AG09309 (cell line): ENCODE data around the gene ATRNL1.

Experiments
- DNase-seq: peaks from one replicate; pipeline ENCODE4 v3.0.0-alpha.2; 2010; ENCODE audit warnings: low read depth
- H3K4me3 ChIP-seq: 2 replicates; pipeline ENCODE4 v1.5.1; 2011; ENCODE audit warnings: mild to moderate bottlenecking, low read depth, low read length, moderate library complexity; ENCODE audit not compliant: control insufficient read depth
- TF ChIP-seq, protein P1 (sequence below): IDR thresholded peaks from 2 replicates; pipeline ENCODE4 v1.5.1; 2011; ENCODE audit warnings: mild to moderate bottlenecking, low read depth, low read length, inconsistent platforms; ENCODE audit not compliant: insufficient read depth, control insufficient read depth; ENCODE audit errors: missing control alignments

ATRNL1 gene

DNA sequence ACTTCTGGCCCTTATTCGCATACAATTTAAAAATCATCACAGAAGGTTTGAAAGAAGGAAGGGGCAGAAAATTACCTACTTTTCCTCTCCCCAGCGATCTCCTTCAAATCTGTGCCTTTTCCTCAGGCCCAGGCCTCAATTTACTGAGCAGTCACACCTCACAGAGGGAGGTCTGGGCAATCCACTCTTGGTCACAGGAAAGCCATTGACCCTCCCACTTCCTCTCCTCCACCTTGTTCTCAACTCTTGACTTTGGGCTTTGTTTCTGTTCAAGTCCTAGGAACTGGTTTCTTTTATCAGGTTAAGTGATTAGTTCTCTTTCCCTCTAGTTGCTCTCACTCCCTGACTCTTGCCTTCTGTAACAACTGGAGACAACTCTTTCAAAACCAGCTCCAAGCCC lies 37.0 kb upstream of the ATRNL1 start:
- TF ChIP-seq, protein P1, sequence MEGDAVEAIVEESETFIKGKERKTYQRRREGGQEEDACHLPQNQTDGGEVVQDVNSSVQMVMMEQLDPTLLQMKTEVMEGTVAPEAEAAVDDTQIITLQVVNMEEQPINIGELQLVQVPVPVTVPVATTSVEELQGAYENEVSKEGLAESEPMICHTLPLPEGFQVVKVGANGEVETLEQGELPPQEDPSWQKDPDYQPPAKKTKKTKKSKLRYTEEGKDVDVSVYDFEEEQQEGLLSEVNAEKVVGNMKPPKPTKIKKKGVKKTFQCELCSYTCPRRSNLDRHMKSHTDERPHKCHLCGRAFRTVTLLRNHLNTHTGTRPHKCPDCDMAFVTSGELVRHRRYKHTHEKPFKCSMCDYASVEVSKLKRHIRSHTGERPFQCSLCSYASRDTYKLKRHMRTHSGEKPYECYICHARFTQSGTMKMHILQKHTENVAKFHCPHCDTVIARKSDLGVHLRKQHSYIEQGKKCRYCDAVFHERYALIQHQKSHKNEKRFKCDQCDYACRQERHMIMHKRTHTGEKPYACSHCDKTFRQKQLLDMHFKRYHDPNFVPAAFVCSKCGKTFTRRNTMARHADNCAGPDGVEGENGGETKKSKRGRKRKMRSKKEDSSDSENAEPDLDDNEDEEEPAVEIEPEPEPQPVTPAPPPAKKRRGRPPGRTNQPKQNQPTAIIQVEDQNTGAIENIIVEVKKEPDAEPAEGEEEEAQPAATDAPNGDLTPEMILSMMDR = no peak
- no peak for DNase-seq

DNA sequence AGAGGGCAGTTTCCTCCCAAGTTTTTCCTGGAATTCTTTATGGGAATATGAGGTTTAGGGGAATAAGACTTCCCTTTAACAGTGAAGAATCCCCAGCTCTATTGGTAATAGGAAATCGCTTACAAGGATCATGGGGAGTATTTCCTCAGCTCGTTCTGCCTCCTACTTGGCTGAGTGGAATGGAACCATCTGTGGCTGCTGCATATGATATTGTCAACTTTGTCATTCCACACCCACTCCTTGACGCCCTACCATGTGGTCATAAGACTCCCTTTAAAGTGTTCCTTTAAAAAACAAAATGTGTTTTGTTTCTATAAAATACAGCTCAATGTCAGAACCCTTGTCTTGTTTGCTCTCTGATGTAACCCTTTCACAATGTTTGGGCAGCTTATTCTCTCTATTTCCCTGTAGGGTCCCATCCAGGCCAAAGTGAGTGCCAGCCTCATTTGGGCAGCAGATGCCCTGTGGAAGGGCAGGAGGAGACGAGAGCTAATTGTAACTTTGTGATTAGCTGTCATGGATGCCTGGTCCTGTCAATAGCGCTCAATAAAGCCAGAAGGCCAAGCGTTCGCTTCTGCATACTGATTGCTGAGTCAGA lies 33.8 kb upstream of the ATRNL1 start:
- TF ChIP-seq, protein P1 = no peak
- no peak for DNase-seq

More for the DNA sequence above, 37.0 kb upstream of the ATRNL1 start:
- no peak overlapping the region for H3K4me3 ChIP-seq

DNA sequence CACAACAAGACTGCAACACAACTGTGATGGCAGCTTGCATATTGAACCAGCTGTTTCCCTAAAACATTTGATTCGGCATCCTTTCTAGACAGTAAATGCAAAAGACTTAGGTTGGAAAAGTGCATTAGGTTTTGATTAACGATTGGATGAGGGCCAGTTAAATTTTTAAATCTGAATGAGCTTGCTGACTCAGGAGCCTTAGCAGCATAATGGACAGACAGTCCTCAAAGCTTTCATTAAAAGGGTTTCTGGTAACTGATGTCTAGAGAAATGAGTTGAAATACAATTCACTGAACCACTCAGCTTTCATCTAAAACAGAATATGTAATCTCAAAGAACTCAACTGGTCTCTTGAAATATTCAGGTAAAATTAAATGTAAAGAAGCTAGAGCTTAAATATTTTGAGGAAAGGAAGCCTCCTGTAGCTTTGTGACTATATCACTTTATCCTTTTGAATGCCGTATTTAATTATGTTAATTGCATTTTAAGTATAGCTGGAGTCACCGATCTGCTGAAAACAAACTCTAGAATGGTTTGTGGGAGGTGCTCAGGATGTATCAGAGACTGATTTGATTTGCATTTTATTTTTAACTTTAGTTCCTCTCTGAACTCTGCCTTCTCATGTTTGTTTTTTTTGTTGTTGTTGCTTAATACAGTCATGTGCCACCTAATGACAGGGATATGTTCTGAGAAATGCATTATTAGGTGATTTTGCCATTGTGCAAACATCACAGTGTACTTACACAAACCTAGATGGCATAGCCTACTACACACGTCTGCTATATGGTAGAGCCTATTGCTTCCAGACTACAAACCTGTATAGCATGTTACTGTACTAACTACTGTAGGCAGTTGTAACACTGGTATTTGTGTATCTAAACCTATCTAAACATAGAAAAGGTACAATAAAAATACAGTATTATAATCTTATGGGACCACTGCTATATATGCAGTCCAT lies 29.2 kb upstream of the ATRNL1 start:
- H3K4me3 ChIP-seq = no peak overlapping the region
- TF ChIP-seq, protein P1 = no peak
- no peak for DNase-seq

More for the DNA sequence above, 33.8 kb upstream of the ATRNL1 start:
- no peak overlapping the region for H3K4me3 ChIP-seq

DNA sequence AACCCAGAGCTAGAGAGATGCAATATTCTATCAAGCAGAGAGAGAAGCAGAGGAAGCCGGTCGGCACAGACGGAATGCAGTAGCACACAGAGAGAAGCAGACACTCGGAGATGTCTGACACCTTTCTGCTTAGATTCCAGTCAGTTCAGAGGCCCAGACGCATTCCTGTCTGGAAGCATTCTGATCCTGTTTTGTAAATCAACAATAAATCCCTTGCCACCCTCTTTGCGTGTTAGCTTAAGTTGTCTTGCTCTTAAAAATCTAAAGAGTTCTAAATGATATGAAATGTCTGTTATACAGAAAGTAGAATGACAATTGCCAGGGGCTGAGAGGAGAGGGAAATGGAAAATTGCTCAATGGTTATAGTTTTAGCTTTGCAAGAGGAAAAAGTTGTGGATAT lies 27.4 kb upstream of the ATRNL1 start:
- DNase-seq = no peak
- TF ChIP-seq, protein P1 = no peak
- H3K4me3 ChIP-seq = no peak overlapping the region

DNA sequence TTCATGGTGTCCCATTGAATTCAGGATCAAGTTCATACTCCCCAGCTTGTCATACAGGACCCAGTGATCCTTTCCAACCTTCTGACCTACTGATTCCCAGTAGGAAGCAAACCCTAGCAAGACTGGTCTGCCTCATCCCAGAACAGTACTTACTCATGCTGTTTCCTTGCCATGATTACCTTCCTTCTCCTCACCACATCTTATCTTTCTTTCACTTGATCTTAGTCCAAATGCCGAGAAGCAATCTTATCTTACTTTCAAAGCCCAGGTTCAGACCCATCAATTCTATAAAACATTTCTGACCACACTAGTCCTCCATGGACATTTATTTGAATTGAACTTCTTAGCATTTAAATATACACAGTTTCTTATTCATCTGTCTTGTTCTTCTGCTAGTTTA lies 26.6 kb upstream of the ATRNL1 start:
- TF ChIP-seq, protein P1 = no peak
- no peak for DNase-seq
- no peak overlapping the region for H3K4me3 ChIP-seq

DNA sequence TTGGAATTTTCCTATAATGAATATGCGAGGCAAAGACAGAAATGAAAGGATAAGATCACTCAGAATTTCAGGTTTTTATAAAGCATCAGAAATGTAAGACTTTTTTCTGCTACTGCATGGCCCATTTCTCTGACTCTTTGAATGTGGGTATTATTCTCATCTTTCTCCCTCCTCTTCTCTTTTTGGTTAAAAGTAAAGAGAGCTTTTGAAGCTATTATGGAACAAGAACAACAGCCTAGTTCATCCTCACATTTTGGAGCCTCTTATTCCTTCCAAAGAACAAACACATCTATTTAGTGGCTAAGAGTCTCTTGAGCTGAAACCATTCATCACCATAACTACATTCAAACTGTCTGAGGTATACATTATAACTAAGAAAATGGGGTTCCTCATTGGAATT lies 19.4 kb upstream of the ATRNL1 start:
- TF ChIP-seq, protein P1 = no peak
- no peak overlapping the region for H3K4me3 ChIP-seq
- no peak for DNase-seq
